Activated effector memory CD4-positive, alpha-beta T cell treated with anti-CD3 and anti-CD28 coated beads, Interleukin-2, amount 50 U/mL, for 16 hours (primary cell): ENCODE measurements around the gene CNNM1.

Experiments used
- DNase-seq: peaks from one replicate; pipeline ENCODE4 v3.0.0-alpha.2; 2020

Gene CNNM1

GRCh38 chr10:99337901-99338300 lies 8.7 kb downstream of the CNNM1 start:
- DNase-seq = no peak

- no peak for DNase-seq
Observed at GRCh38 chr10:99339077-99339476, 9.9 kb downstream of the CNNM1 start.

- DNase-seq = no peak
Observed at GRCh38 chr10:99339563-99340047, 10.4 kb downstream of the CNNM1 start.

GRCh38 chr10:99340650-99341049 lies 11.5 kb downstream of the CNNM1 start:
- no peak for DNase-seq

- DNase-seq = no peak
Observed at GRCh38 chr10:99341248-99341647, 12.1 kb downstream of the CNNM1 start.

GRCh38 chr10:99341860-99342490 lies 12.8 kb downstream of the CNNM1 start:
- DNase-seq = no peak

GRCh38 chr10:99343262-99343661 lies 14.1 kb downstream of the CNNM1 start:
- no peak for DNase-seq

GRCh38 chr10:99344715-99345114 lies 15.6 kb downstream of the CNNM1 start:
- DNase-seq = no peak

GRCh38 chr10:99345350-99345749 lies 16.2 kb downstream of the CNNM1 start:
- no peak for DNase-seq

GRCh38 chr10:99346247-99346646 lies 17.1 kb downstream of the CNNM1 start:
- DNase-seq = no peak

- DNase-seq = no peak
Observed at GRCh38 chr10:99347672-99348071, 18.5 kb downstream of the CNNM1 start.

- DNase-seq = no peak
Observed at GRCh38 chr10:99353182-99353581, 24.0 kb downstream of the CNNM1 start.

- no peak for DNase-seq
Observed at GRCh38 chr10:99357691-99358090, 28.5 kb downstream of the CNNM1 start.

- no peak for DNase-seq
Observed at GRCh38 chr10:99358101-99358500, 28.9 kb downstream of the CNNM1 start.

GRCh38 chr10:99360934-99361333 lies 31.8 kb downstream of the CNNM1 start:
- no peak for DNase-seq

GRCh38 chr10:99364125-99364524 lies 35.0 kb downstream of the CNNM1 start:
- no peak for DNase-seq

- no peak for DNase-seq
Observed at GRCh38 chr10:99365311-99365710, 36.2 kb downstream of the CNNM1 start.

- DNase-seq = no peak
Observed at GRCh38 chr10:99365736-99366135, 36.6 kb downstream of the CNNM1 start.

GRCh38 chr10:99366666-99367065 lies 37.5 kb downstream of the CNNM1 start:
- no peak for DNase-seq

- DNase-seq = no peak
Observed at GRCh38 chr10:99368646-99369045, 39.5 kb downstream of the CNNM1 start.

GRCh38 chr10:99369126-99369525 lies 40.0 kb downstream of the CNNM1 start:
- DNase-seq = no peak

- DNase-seq = no peak
Observed at GRCh38 chr10:99369551-99369950, 40.4 kb downstream of the CNNM1 start.

GRCh38 chr10:99370993-99371392 lies 41.8 kb downstream of the CNNM1 start:
- DNase-seq = no peak

GRCh38 chr10:99372546-99373271 lies 43.6 kb downstream of the CNNM1 start:
- no peak for DNase-seq

- DNase-seq = no peak
Observed at GRCh38 chr10:99374526-99374925, 45.4 kb downstream of the CNNM1 start.
